Measurements from ENCODE around the gene ABLIM2. TPM values are rescaled to one million over a fixed set of nuclear protein-coding genes. Genes with fewer than 3 reads are reported as not detected.

The ABLIM2 gene
- polyA plus RNA-seq, 4 donors = 1.1 to 12.7 (median 4.4) TPM

GRCh38 chr4:8195841-8196458, 37.3 kb upstream of the ABLIM2 start:
- Histone ChIP-seq H3K27me3 (ENCODE audit: control insufficient read depth in 3 of 3, insufficient read depth in 3 of 3, low read length in 3 of 3) (no peaks in the 10 kb centered on the region), H3K36me3 (ENCODE audit: control insufficient read depth in 3 of 3, insufficient read depth in 2 of 3, low read depth in 1 of 3, low read length in 3 of 3) (peaks cover 0 to 3% (median 0%) of the 10 kb centered on the region in 3 donors), H3K9me3 (ENCODE audit: control insufficient read depth in 2 of 2, insufficient read depth in 1 of 2, low read depth in 1 of 2, low read length in 1 of 2) (no peaks in the 10 kb centered on the region), H3K27ac (ENCODE audit: low read depth in 1 of 3, low read length in 2 of 3) (no peak overlapping the region), H3K4me3 (ENCODE audit: low read depth in 1 of 3, low read length in 3 of 3) (no peak overlapping the region), H3K4me1 (ENCODE audit: control insufficient read depth in 3 of 3, insufficient read depth in 2 of 3, low read depth in 1 of 3, low read length in 2 of 3) (peaks cover 0 to 39% (median 0%) of the 10 kb centered on the region in 3 donors)
- FAIRE-seq (no peak), DNase-seq (no peak)
- 48 to 71% (median 53%) methylated on average over 19 to 20 of the region's 20 CpGs for WGBS, 3 donors

DNA sequence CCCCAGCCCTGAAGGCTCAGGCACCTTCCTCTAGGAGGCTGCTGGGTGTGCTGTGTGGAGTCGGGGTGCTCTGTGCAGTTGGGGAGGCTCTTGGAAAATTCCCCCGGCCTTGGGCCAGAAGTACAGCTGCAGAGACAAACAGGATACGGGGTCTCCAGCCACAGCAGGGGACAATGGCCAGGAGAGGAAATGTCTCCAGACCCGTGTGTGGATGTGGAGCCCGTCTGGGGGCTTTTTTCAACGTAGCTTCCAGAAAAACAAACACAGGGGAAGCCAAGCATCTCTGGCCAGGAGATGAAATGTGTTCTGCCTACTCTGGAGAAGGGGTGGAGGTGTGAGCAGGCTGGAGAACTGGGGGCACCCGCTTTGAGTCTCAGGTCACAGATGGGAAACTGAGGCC, 36.8 kb upstream of the ABLIM2 start:
- no peaks in the 10 kb centered on the region for H3K9me3 ChIP-seq (ENCODE audit: control insufficient read depth in 2 of 2, insufficient read depth in 1 of 2, low read depth in 1 of 2, low read length in 1 of 2)
- no peaks in the 10 kb centered on the region for H3K27me3 ChIP-seq (ENCODE audit: control insufficient read depth in 3 of 3, insufficient read depth in 3 of 3, low read length in 3 of 3)
- DNase-seq (no peak), FAIRE-seq (no peak)
- H3K4me1 ChIP-seq (ENCODE audit: control insufficient read depth in 3 of 3, insufficient read depth in 2 of 3, low read depth in 1 of 3, low read length in 2 of 3) = peaks cover 0 to 34% (median 0%) of the 10 kb centered on the region in 3 donors
- H3K36me3 ChIP-seq (ENCODE audit: control insufficient read depth in 3 of 3, insufficient read depth in 2 of 3, low read depth in 1 of 3, low read length in 3 of 3) = no peaks in the 10 kb centered on the region
- no peak overlapping the region for H3K4me3 ChIP-seq (ENCODE audit: low read depth in 1 of 3, low read length in 3 of 3)
- H3K27ac ChIP-seq (ENCODE audit: low read depth in 1 of 3, low read length in 2 of 3) = no peak overlapping the region
- 67 to 73% (median 70%) methylated on average over 7 of the region's 7 CpGs for WGBS, 3 donors

DNA sequence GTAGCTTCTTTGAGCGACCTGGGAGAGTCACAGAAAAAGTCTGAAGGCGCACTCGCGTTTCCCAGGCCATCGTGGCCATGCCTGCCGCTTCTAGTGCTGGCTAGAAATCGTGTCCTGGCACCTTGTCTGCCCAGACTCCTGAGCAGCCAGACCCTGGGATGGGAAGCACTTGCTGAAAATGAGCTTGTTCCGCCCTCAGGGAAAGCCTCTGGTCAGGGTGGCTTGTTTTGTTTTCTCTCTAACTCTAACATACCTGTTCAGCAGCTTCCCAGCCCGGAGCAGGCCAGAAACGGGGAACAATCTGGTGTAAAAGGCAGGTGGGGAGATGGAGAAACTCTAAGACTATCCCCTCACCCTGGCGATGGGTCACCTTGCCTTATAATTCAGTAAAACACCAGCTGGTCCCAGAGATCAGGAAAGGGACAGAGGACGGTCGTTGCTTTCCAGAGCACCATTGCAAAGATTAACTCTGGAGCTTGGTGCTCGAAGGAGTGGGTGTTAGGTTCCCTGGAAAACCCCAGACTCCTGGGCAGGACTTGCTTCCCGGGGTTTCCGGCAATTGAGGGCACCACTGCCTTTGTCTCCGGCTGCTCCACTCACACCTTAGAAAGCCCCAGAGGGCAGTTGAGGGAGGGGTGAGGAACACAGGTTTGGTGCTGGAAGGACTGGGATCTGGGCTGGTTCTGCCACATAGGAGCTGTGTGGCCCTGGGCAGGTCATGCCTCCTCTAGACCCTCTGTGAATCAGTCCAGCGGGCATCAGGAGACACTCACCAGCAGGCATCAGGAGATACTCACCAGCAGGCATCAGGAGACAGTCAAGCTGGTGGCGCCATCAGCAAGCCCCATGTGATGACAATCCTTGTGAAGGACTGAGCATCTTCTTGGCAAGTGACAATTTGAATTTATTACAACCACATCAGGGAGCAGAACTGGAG, 36.0 kb upstream of the ABLIM2 start:
- no peak overlapping the region for H3K27ac ChIP-seq (ENCODE audit: low read depth in 1 of 3, low read length in 2 of 3)
- FAIRE-seq (no peak), DNase-seq (no peak)
- H3K9me3 ChIP-seq (ENCODE audit: control insufficient read depth in 2 of 2, insufficient read depth in 1 of 2, low read depth in 1 of 2, low read length in 1 of 2) = no peaks in the 10 kb centered on the region
- H3K27me3 ChIP-seq (ENCODE audit: control insufficient read depth in 3 of 3, insufficient read depth in 3 of 3, low read length in 3 of 3) = no peaks in the 10 kb centered on the region
- H3K4me1 ChIP-seq (ENCODE audit: control insufficient read depth in 3 of 3, insufficient read depth in 2 of 3, low read depth in 1 of 3, low read length in 2 of 3) = peaks cover 0 to 25% (median 0%) of the 10 kb centered on the region in 3 donors
- no peak overlapping the region for H3K4me3 ChIP-seq (ENCODE audit: low read depth in 1 of 3, low read length in 3 of 3)
- H3K36me3 ChIP-seq (ENCODE audit: control insufficient read depth in 3 of 3, insufficient read depth in 2 of 3, low read depth in 1 of 3, low read length in 3 of 3) = no peaks in the 10 kb centered on the region
- WGBS, 3 donors = 70 to 80% (median 74%) methylated on average over 19 of the region's 19 CpGs

DNA sequence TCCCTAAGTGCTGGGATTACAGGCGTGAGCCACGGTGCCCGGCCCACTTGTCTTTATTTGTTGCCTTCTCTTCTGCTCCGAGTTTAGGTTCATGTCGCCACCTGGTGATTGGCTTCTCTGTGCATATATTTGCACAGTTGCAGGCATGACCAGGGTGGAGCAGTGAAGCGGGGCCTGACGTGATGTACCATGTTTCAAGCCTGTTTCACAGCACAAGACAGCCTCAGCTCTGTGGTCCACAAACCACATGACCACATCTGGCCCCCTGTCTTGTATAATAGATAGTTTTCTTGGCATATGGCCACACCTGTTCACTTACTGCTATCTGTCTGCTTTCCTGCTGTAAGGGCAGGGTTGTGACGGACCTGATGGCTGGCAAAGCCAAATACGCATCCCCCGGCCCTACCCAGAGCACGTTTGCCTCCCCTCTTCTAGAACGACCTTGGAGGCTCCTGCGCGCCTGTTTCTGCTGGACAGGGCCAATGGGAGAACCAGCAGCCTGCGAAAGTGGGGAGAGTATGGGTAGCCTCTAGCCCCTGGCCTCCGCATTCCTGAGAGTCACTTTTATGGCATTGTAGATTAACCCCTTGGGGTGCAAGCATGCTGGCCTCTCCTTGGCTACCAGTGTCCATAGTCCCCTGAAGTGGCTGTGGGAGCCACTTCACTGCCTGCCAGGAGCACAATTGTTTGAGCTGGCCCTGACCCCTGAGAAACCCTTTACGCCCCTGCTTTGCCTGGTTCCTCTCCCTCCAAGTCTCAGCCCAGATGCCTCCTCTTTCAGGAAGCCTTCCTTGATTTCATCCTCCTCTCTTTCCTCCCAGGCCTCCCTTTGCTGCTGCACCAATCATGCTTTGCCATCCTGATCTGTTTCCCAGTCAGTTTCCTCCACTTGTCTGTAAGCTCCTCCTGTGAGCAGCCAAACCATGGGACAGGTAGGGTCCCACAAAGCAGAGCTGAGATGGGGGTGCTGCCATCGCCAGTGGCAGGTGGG, 34.4 kb upstream of the ABLIM2 start:
- H3K9me3 ChIP-seq (ENCODE audit: control insufficient read depth in 2 of 2, insufficient read depth in 1 of 2, low read depth in 1 of 2, low read length in 1 of 2) = no peaks in the 10 kb centered on the region
- FAIRE-seq (no peak), DNase-seq (peak; percentile 73 to 83)
- no peaks in the 10 kb centered on the region for H3K36me3 ChIP-seq (ENCODE audit: control insufficient read depth in 3 of 3, insufficient read depth in 2 of 3, low read depth in 1 of 3, low read length in 3 of 3)
- H3K4me1 ChIP-seq (ENCODE audit: control insufficient read depth in 3 of 3, insufficient read depth in 2 of 3, low read depth in 1 of 3, low read length in 2 of 3) = peaks cover 0 to 12% (median 0%) of the 10 kb centered on the region in 3 donors
- peak overlapping the region in 2 of 3 donors; percentile 19 to 38 for H3K27ac ChIP-seq (ENCODE audit: low read depth in 1 of 3, low read length in 2 of 3)
- H3K27me3 ChIP-seq (ENCODE audit: control insufficient read depth in 3 of 3, insufficient read depth in 3 of 3, low read length in 3 of 3) = no peaks in the 10 kb centered on the region
- WGBS, 3 donors = 34 to 49% (median 37%) methylated on average over 18 of the region's 18 CpGs
- H3K4me3 ChIP-seq (ENCODE audit: low read depth in 1 of 3, low read length in 3 of 3) = no peak overlapping the region

GRCh38 chr4:8191136-8191747, 32.6 kb upstream of the ABLIM2 start:
- FAIRE-seq = no peak
- peak in 1 of 2 donors; percentile 59 for DNase-seq
- no peaks in the 10 kb centered on the region for H3K36me3 ChIP-seq (ENCODE audit: control insufficient read depth in 3 of 3, insufficient read depth in 2 of 3, low read depth in 1 of 3, low read length in 3 of 3)
- no peak overlapping the region for H3K4me3 ChIP-seq (ENCODE audit: low read depth in 1 of 3, low read length in 3 of 3)
- peak overlapping the region in 2 of 3 donors; percentile 56 to 70 for H3K27ac ChIP-seq (ENCODE audit: low read depth in 1 of 3, low read length in 2 of 3)
- H3K9me3 ChIP-seq (ENCODE audit: control insufficient read depth in 2 of 2, insufficient read depth in 1 of 2, low read depth in 1 of 2, low read length in 1 of 2) = no peaks in the 10 kb centered on the region
- no peaks in the 10 kb centered on the region for H3K27me3 ChIP-seq (ENCODE audit: control insufficient read depth in 3 of 3, insufficient read depth in 3 of 3, low read length in 3 of 3)
- 45 to 54% (median 51%) methylated on average over 23 of the region's 23 CpGs for WGBS, 3 donors
- peaks cover 0 to 7% (median 0%) of the 10 kb centered on the region in 3 donors for H3K4me1 ChIP-seq (ENCODE audit: control insufficient read depth in 3 of 3, insufficient read depth in 2 of 3, low read depth in 1 of 3, low read length in 2 of 3)

DNA sequence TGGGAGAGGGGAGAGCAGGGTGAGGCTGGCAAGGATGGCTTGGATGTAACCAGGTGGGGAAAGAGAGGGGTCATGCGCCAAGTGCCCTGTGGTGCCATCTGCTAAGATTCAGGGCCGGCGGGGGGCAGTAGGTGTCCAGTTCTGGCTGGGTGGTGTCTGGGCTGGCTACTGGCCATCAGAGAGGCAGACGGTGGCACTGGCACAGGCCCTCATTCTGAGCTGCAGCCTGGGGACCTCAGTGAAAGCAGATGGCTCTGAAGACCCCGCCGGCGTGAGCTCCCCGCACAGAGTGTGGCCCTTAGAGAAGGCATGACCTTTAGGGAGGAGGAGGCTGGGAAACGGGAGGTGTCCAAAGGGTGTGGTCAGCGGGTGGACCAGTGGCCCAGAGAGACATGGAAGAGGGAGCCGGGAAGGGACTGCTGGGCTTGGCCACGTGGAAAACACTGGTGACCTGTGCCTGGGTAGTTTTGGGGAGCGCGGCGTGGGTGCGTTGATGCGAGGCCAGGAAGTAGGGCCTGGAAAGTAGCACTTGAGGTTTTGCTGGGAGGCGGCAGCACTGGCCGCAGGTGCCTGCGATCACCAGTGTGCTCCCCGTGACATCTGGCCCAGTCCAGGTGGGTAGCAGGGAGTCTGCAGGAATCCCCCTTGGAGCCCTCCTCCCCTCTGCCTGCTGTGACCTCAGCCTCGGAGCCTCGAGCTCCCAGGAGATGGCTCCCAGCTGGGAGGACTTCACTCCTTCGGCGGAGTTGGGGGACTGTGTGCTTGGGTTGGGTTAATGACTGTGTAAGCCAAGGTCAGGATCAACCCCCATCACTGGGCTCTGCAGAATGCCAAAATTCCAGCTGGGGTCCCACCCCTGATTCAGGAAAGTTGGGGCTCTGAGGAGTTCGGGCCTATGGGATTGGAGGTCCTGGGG, 31.2 kb upstream of the ABLIM2 start:
- 85 to 92% (median 86%) methylated on average over 25 to 26 of the region's 26 CpGs for WGBS, 3 donors
- no peak for FAIRE-seq
- DNase-seq = no peak
- H3K4me1 ChIP-seq (ENCODE audit: control insufficient read depth in 3 of 3, insufficient read depth in 2 of 3, low read depth in 1 of 3, low read length in 2 of 3) = peaks cover 0 to 7% (median 0%) of the 10 kb centered on the region in 3 donors
- no peaks in the 10 kb centered on the region for H3K9me3 ChIP-seq (ENCODE audit: control insufficient read depth in 2 of 2, insufficient read depth in 1 of 2, low read depth in 1 of 2, low read length in 1 of 2)
- H3K4me3 ChIP-seq (ENCODE audit: low read depth in 1 of 3, low read length in 3 of 3) = no peak overlapping the region
- peak overlapping the region in 1 of 3 donors; percentile 70 for H3K27ac ChIP-seq (ENCODE audit: low read depth in 1 of 3, low read length in 2 of 3)
- no peaks in the 10 kb centered on the region for H3K27me3 ChIP-seq (ENCODE audit: control insufficient read depth in 3 of 3, insufficient read depth in 3 of 3, low read length in 3 of 3)
- no peaks in the 10 kb centered on the region for H3K36me3 ChIP-seq (ENCODE audit: control insufficient read depth in 3 of 3, insufficient read depth in 2 of 3, low read depth in 1 of 3, low read length in 3 of 3)

All from small intestine (tissue), 7 donors.